HepG2 (cell line): ENCODE measurements around the gene PACS2. TPM values are rescaled to one million over a fixed set of nuclear protein-coding genes. Genes with fewer than 3 reads are reported as not detected.

Experiments used
- ATAC-seq: fragments of 200-7000 bp; cut with Tn5 transposase; 3 replicates; pipeline ENCODE4 v1.9.1; 2020; ENCODE audit warnings: mild to moderate bottlenecking, moderate library complexity
- BruUV-seq: library from RNA; stranded (reverse); fragments of 400-500 nt; replicated peaks from 2 replicates; lab custom pipeline; 2021; lab: Mats Ljungman, UMichigan
- CTCF ChIA-PET: fragments of 300-600 bp; formaldehyde crosslinking; extraction: SDS; loops from one replicate; lab custom pipeline; 2021; ENCODE audit warnings: low total read pairs, inconsistent platforms, low intra/inter-chr PET ratio; lab: Yijun Ruan, JAX
- POLR2A ChIA-PET: fragments of 350-600 bp; sonication (Branson Sonifier 250); formaldehyde crosslinking; loops from one replicate; lab custom pipeline; 2020; ENCODE audit warnings: antibody characterized with exemption, inconsistent platforms; lab: Yijun Ruan, JAX
- DNase-seq: peaks from one replicate; pipeline ENCODE4 v3.0.0-alpha.2; 2015; ENCODE audit warnings: low spot score
- FAIRE-seq: peaks from 3 replicates; lab custom pipeline; 2011; peaks lifted over from hg19 to GRCh38; lab: Jason Lieb, UNC
- H2AFZ ChIP-seq: one replicate; pipeline ENCODE4 v1.6.1; 2011; ENCODE audit warnings: low read length, inconsistent platforms
- H3K27ac ChIP-seq: fragments of 300-600 bp; 3 replicates; pipeline ENCODE4 v1.8.0; 2011; ENCODE audit warnings: mixed run types, mild to moderate bottlenecking, mixed read lengths, low read length, inconsistent platforms; ENCODE audit not compliant: insufficient read depth; ENCODE audit errors: extremely low read length
- H3K27me3 ChIP-seq, 2 experiments: fragments of 200-600 bp in 1 of 2; 2 replicates in 1 of 2; 3 replicates in 1 of 2; pipeline versions ENCODE4 v1.6.0 to v1.8.0; 2011; ENCODE audit warnings: low read length in 2 of 2, mild to moderate bottlenecking in 2 of 2, moderate library complexity in 2 of 2, inconsistent platforms in 1 of 2; ENCODE audit not compliant: insufficient read depth in 2 of 2, control insufficient read depth in 1 of 2
- H3K36me3 ChIP-seq, 2 experiments: fragments of 200-600 bp in 1 of 2; replicated peaks in 1 of 2; 2 replicates in 1 of 2; 3 replicates in 1 of 2; pipeline versions ENCODE4 v1.5.1 to v1.8.0; 2011; ENCODE audit warnings: low read length in 2 of 2, inconsistent platforms in 1 of 2; ENCODE audit not compliant: insufficient read depth in 2 of 2, control insufficient read depth in 1 of 2
- H3K4me1 ChIP-seq: 2 replicates; pipeline ENCODE4 v1.5.1; 2012; ENCODE audit warnings: low read length, inconsistent platforms; ENCODE audit not compliant: insufficient read depth
- H3K4me2 ChIP-seq: 2 replicates; pipeline ENCODE4 v1.6.0; 2011; ENCODE audit warnings: low read depth, low read length, inconsistent platforms
- H3K4me3 ChIP-seq, 3 experiments: fragments of 200-600 bp in 1 of 3; sonication (generic), shearing (Covaris generic) in 1 of 3; replicated peaks in 1 of 3; 2 replicates each; pipeline ENCODE4 v1.5.1; 2011 to 2016; ENCODE audit warnings: low read length in 3 of 3, inconsistent platforms in 2 of 3, low read depth in 2 of 3, mild to moderate bottlenecking in 2 of 3, control low read depth in 1 of 3, mixed read lengths in 1 of 3; ENCODE audit not compliant: insufficient read depth in 1 of 3
- H3K79me2 ChIP-seq: one replicate; pipeline ENCODE4 v1.6.1; 2011; ENCODE audit warnings: low read length, inconsistent platforms; ENCODE audit not compliant: insufficient read depth
- H3K9ac ChIP-seq: 2 replicates; pipeline ENCODE4 v1.6.0; 2011; ENCODE audit warnings: mild to moderate bottlenecking, low read depth, low read length, inconsistent platforms; ENCODE audit not compliant: insufficient read depth
- H3K9me3 ChIP-seq: 2 replicates; pipeline ENCODE4 v1.5.1; 2012; ENCODE audit warnings: mild to moderate bottlenecking, low read length
- H4K20me1 ChIP-seq: 2 replicates; pipeline ENCODE4 v1.6.0; 2011; ENCODE audit warnings: inconsistent platforms, mild to moderate bottlenecking, low read length, moderate library complexity; ENCODE audit not compliant: insufficient read depth
- CEBPZ ChIP-seq: IDR thresholded peaks from 2 replicates; pipeline ENCODE4 v1.6.1; 2012; ENCODE audit warnings: low read length, improper control_type of control experiment
- FLYWCH1 ChIP-seq: sonication (generic); formaldehyde crosslinking; IDR thresholded peaks from 2 replicates; pipeline ENCODE4 v1.8.1; 2023; ENCODE audit warnings: mild to moderate bottlenecking, missing genetic modification reagents
- MTF2 ChIP-seq: sonication (generic); formaldehyde crosslinking; IDR thresholded peaks from 2 replicates; pipeline ENCODE4 v1.5.0; 2020; ENCODE audit warnings: missing genetic modification reagents, borderline replicate concordance
- MYC ChIP-seq: sonication (generic); formaldehyde crosslinking; IDR thresholded peaks from 2 replicates; pipeline ENCODE4 v1.9.0; 2021; ENCODE audit warnings: missing genetic modification reagents, borderline replicate concordance
- ZFP36L1 ChIP-seq: sonication (generic); formaldehyde crosslinking; IDR thresholded peaks from 2 replicates; pipeline ENCODE4 v1.8.0; 2022; ENCODE audit warnings: mild to moderate bottlenecking, missing genetic modification reagents, moderate library complexity
- ZNF260 ChIP-seq: sonication (generic); formaldehyde crosslinking; IDR thresholded peaks from 2 replicates; pipeline ENCODE4 v1.4.0; 2020; ENCODE audit warnings: missing genetic modification reagents, low read depth, mild to moderate bottlenecking, borderline replicate concordance
- ZNF558 ChIP-seq: sonication (generic); formaldehyde crosslinking; IDR thresholded peaks from 2 replicates; pipeline ENCODE4 v1.9.0; 2022; ENCODE audit warnings: mild to moderate bottlenecking, missing genetic modification reagents, borderline replicate concordance
- ZNF704 ChIP-seq: sonication (generic); formaldehyde crosslinking; IDR thresholded peaks from 2 replicates; pipeline ENCODE4 v1.8.1; 2023; ENCODE audit warnings: mild to moderate bottlenecking, inconsistent platforms, moderate library complexity, missing genetic modification reagents, borderline replicate concordance
- ZNF792 ChIP-seq: IDR thresholded peaks from 2 replicates; pipeline ENCODE4 v1.6.1; 2016
- ZSCAN22 ChIP-seq: sonication (generic); formaldehyde crosslinking; IDR thresholded peaks from 2 replicates; pipeline ENCODE4 v1.4.0; 2020; ENCODE audit warnings: mild to moderate bottlenecking, missing genetic modification reagents
- WGBS: methylation state at CpG from one replicate; pipeline ENCODE4 v1.1.6; 2017; ENCODE audit warnings: low lambda C conversion rate; 5-methylcytosine and 5-hydroxymethylcytosine counted together
- in situ Hi-C: cut with HindIII; loops from 2 replicates; pipeline ENCODE4 v1.10.0; 2017; ENCODE audit warnings: low pct_unique_long_range_greater_than_20kb; ENCODE audit not compliant: extremely low pct_ligation_motif_present
- intact Hi-C: fragments of 100-400 bp; cut with micrococcal nuclease; formaldehyde crosslinking; loops from one replicate; pipeline ENCODE4 v1.10.0; 2022; ENCODE audit not compliant: unreplicated experiment
- polyA plus RNA-seq, 8 experiments: library from polyadenylated mRNA; depleted of rRNA in 3 of 8; stranded (reverse) in 7 of 8; unstranded in 1 of 8; fragments of >200 nt; fragmentation: Illumina TruSeq in 4 of 8; extraction: Trizol in 4 of 8; gene quantifications; 2 replicates each; pipeline versions ENCODE4 v1.2.1 to v1.2.3, GENCODE V29; 2011 to 2016; ENCODE audit warnings: low read depth in 4 of 8, missing spikeins in 1 of 8, mixed read lengths in 1 of 8; ENCODE audit not compliant: insufficient read depth in 1 of 8
- total RNA-seq, 5 experiments: library from RNA; depleted of rRNA; stranded (reverse); fragments of >200 nt; fragmentation: Illumina TruSeq; extraction: Trizol; gene quantifications; 2 replicates each; pipeline ENCODE4 v1.2.3, GENCODE V29; 2016; ENCODE audit warnings: low read depth in 1 of 5
- TF ChIP-seq, protein P1 (sequence below): IDR thresholded peaks from 2 replicates; pipeline ENCODE4 v1.6.1; 2016; ENCODE audit warnings: mild to moderate bottlenecking

Gene PACS2
- total and polyA plus RNA-seq, 2 of the 13 experiments (the other 11 are each of a cell fraction or from before 2014, with no cell fraction given) = 23.6 to 27.6 TPM

GRCh38 chr14:105368032-105368417, 53.5 kb downstream of the PACS2 start:
- ATAC-seq (no peak), DNase-seq (no peak), FAIRE-seq (no peak)
- no peaks in the 10 kb centered on the region for H4K20me1 ChIP-seq
- H3K9ac ChIP-seq = no peak overlapping the region
- intact Hi-C loops = no loop called here
- TF ChIP-seq FLYWCH1 (CRISPR knock-in tag) = no peak
- H3K36me3 ChIP-seq = no peaks in the 10 kb centered on the region; a peak in 1 of 5 replicates
- H3K27ac ChIP-seq = no peak overlapping the region
- H3K27me3 ChIP-seq = no peaks in the 10 kb centered on the region
- ChIA-PET CTCF (interaction anchor here (0.7 kb wide), 1 partner anchor 165 kb away, joined by 3 read pairs; no protein-coding TSS in a partner anchor), POLR2A (no interaction called here)
- in situ Hi-C loops = no loop called here
- BruUV-seq = no TSS peak
- 96% methylated on average over 17 of the region's 20 CpGs for WGBS
- no peaks in the 10 kb centered on the region for H3K9me3 ChIP-seq
- H3K4me1 ChIP-seq = no peaks in the 10 kb centered on the region
- H3K4me2 ChIP-seq = no peak overlapping the region
- H2AFZ ChIP-seq = no peak overlapping the region
- H3K4me3 ChIP-seq = no peak overlapping the region
- no peaks in the 10 kb centered on the region for H3K79me2 ChIP-seq

- intact Hi-C loops (no loop called here), in situ Hi-C loops (no loop called here)
- Histone ChIP-seq H3K27ac (no peak overlapping the region), H3K4me1 (no peaks in the 10 kb centered on the region), H4K20me1 (no peaks in the 10 kb centered on the region), H2AFZ (no peak overlapping the region), H3K4me2 (no peak overlapping the region), H3K9ac (no peak overlapping the region), H3K36me3 (no peaks in the 10 kb centered on the region; a peak in 1 of 5 replicates), H3K27me3 (no peaks in the 10 kb centered on the region), H3K79me2 (no peaks in the 10 kb centered on the region), H3K9me3 (no peaks in the 10 kb centered on the region), H3K4me3 (no peak overlapping the region)
- WGBS = 94% methylated on average over 19 of the region's 20 CpGs
- POLR2A ChIA-PET = no interaction called here
- FAIRE-seq (no peak), ATAC-seq (no peak), DNase-seq (no peak)
- CTCF ChIA-PET = interaction anchor here (0.7 kb wide), 1 partner anchor 164 kb away, joined by 3 read pairs; no protein-coding TSS in a partner anchor
- BruUV-seq = no TSS peak
- TF ChIP-seq ZNF792 (CRISPR knock-in tag) (no peak), ZNF558 (CRISPR knock-in tag) (no peak), CEBPZ (no peak), MTF2 (no peak), MYC (CRISPR knock-in tag) (no peak), ZSCAN22 (CRISPR knock-in tag) (no peak), ZNF704 (CRISPR knock-in tag) (no peak), ZNF260 (CRISPR knock-in tag) (no peak), ZFP36L1 (CRISPR knock-in tag) (no peak)
- TF ChIP-seq, protein P1, sequence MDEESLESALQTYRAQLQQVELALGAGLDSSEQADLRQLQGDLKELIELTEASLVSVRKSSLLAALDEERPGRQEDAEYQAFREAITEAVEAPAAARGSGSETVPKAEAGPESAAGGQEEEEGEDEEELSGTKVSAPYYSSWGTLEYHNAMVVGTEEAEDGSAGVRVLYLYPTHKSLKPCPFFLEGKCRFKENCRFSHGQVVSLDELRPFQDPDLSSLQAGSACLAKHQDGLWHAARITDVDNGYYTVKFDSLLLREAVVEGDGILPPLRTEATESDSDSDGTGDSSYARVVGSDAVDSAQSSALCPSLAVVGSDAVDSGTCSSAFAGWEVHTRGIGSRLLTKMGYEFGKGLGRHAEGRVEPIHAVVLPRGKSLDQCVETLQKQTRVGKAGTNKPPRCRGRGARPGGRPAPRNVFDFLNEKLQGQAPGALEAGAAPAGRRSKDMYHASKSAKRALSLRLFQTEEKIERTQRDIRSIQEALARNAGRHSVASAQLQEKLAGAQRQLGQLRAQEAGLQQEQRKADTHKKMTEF (CRISPR knock-in tag) = no peak
Observed at GRCh38 chr14:105368426-105368825, 53.9 kb downstream of the PACS2 start.
